ENCODE results near the gene SH3PXD2A. TPM values are rescaled to one million over a fixed set of nuclear protein-coding genes. Genes with fewer than 3 reads are reported as not detected.
A peak's percentile ranks its signal among the peaks of the same experiment; 100 is the strongest.

Gene SH3PXD2A
- total and polyA plus RNA-seq, 10 of the 15 experiments (the other 5 are each of a cell fraction or from before 2014, with no cell fraction given), result 0.63 to 14.0 (median 4.4) TPM

DNA sequence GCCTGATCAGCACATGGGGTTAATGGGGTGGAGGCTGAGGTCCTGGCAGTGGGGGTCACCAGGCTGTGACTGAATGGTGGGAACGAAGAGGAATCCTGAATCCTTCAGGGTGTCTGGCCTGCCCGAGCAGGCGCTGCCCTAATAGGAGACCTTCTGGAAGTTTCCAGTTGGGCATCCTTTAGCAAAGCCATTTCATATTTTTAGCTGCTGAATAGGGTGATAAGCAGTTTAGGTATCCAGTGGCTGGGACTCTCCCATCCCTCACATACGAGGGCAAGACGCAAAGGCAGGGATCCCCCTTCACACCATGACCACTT, 159.3 kb downstream of the SH3PXD2A start:
- Histone ChIP-seq H3K27me3 (replicated peaks in 1 of 2; ENCODE audit: control insufficient read depth in 2 of 2, insufficient read depth in 2 of 2, low read length in 1 of 2) (no peaks in the 10 kb centered on the region), H3K4me1 (ENCODE audit: control insufficient read depth, insufficient read depth, low read length) (peaks cover 33% of the 10 kb centered on the region), H3K9ac (ENCODE audit: control insufficient read depth, insufficient read depth, low read length) (peak overlapping the region; percentile 13; the same call in 1 of the 2 replicates), H3K9me3 (replicated peaks; ENCODE audit: control insufficient read depth, insufficient read depth, low read length) (no peaks in the 10 kb centered on the region), H2AFZ (ENCODE audit: control insufficient read depth, low read depth, low read length) (peak overlapping the region; percentile 89), H3K79me2 (ENCODE audit: control insufficient read depth, insufficient read depth, low read length) (peaks cover 12% of the 10 kb centered on the region), H3K4me3 (no peak overlapping the region), H3K36me3 (ENCODE audit: control insufficient read depth in 2 of 2, insufficient read depth in 2 of 2, low read length in 1 of 2) (no peaks in the 10 kb centered on the region), H4K20me1 (ENCODE audit: control insufficient read depth, insufficient read depth) (no peaks in the 10 kb centered on the region), H3K27ac (ENCODE audit: control insufficient read depth, insufficient read depth) (peak overlapping the region; percentile 54), H3K4me2 (ENCODE audit: control insufficient read depth, insufficient read depth) (peak overlapping the region; percentile 84)
- ChIA-PET POLR2A (no interaction called here), SMC1A (ENCODE audit: uncharacterized antibody, unreplicated experiment) (interaction anchor here (0.7 to 3.3 kb wide), 8 partner anchors 8 to 426 kb away, joined by 3 to 17 read pairs (median 3); partner anchors contain the start of gene SFR1), RAD21 (ENCODE audit: unreplicated experiment) (interaction anchor here (1.0 to 2.6 kb wide), 4 partner anchors 9 to 206 kb away, joined by 3 to 11 read pairs (median 4); no protein-coding TSS in a partner anchor), CTCF (interaction anchor here (0.7 to 3.9 kb wide), 9 partner anchors 8 to 98 kb away, joined by 3 to 35 read pairs (median 5); no protein-coding TSS in a partner anchor)
- intact Hi-C loops (cut with micrococcal nuclease; ENCODE audit: unreplicated experiment), result loop anchor here (10.0 kb wide), 2 partner anchors 429 to 639 kb away; partner anchors contain the start of genes ITPRIP and SFR1
- ATAC-seq (peak; percentile 17; the same call in 2 of the 3 replicates), FAIRE-seq (no peak), DNase-seq (ENCODE audit: low read depth, low spot score) (no peak)
- no peak for TF ChIP-seq EZH2 (IDR thresholded peaks at IDR 0.05; ENCODE audit: borderline replicate concordance, control insufficient read depth, low read depth, low read length)
- no peak for TF ChIP-seq ZNF274 (IDR thresholded peaks at IDR 0.05; ENCODE audit: insufficient read depth, insufficient read length)
- TF ChIP-seq HSF1 (IDR thresholded peaks at IDR 0.05; ENCODE audit: low read depth, low read length), result peak; percentile 65; the same call in 1 of the 2 replicates
- TF ChIP-seq BHLHE40 (IDR thresholded peaks at IDR 0.05; ENCODE audit: borderline replicate concordance in 1 of 2, low read depth in 2 of 2, low read length in 1 of 2), result peak in 1 of 2 experiments; percentile 5; a peak in 1 of 4 replicates
- TF ChIP-seq IKZF2 (IDR thresholded peaks at IDR 0.05), result no peak
- peak; percentile 35; the same call in 1 of the 2 replicates for TF ChIP-seq RCOR1 (conservative IDR thresholded peaks at IDR 0.05; ENCODE audit: low read depth, low read length)
- in situ Hi-C loops (cut with MboI), result no loop called here
- BruUV-seq (replicated peaks), result no TSS peak
- 41% methylated on average over 5 of the region's 5 CpGs for WGBS (ENCODE audit: insufficient coverage, insufficient replicate concordance, low lambda C conversion rate, missing lambda C conversion rate)

Data from GM12878 (cell line).